Measurements from ENCODE around the gene ASB15.

DNA sequence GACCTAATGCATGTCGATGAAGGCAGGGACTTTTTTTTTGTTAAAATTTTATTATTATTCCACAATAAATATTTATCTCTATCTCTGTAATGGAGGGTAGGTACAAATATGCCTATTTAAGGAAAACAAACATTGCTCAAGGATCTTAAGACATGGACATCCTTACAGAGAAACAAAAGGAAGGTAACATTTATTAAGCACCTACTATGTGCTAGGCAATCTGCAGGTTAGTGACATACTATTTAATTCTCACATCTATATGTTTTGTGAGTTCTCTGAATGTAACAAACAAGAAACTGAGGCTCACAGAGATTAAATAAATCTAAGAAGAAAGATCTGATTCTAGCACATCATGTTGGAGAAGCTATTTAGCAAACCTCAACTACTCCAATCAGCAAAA is 86.1 kb downstream of the ASB15 start:
- TF ChIP-seq CEBPB (IDR thresholded peaks at IDR 0.05): no peak
- no peak for TF ChIP-seq ZBTB7A (IDR thresholded peaks at IDR 0.05; ENCODE audit: low read depth)
- no peak for TF ChIP-seq RAD21 (IDR thresholded peaks at IDR 0.05; ENCODE audit: low read depth)
- TF ChIP-seq, protein P1, sequence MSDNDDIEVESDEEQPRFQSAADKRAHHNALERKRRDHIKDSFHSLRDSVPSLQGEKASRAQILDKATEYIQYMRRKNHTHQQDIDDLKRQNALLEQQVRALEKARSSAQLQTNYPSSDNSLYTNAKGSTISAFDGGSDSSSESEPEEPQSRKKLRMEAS (IDR thresholded peaks at IDR 0.05): no peak
- TF ChIP-seq YY1 (IDR thresholded peaks at IDR 0.05; ENCODE audit: low read depth): no peak
- no peak for TF ChIP-seq FOXM1 (IDR thresholded peaks at IDR 0.05; ENCODE audit: borderline replicate concordance, low read depth)
- TF ChIP-seq CREB1 (IDR thresholded peaks at IDR 0.05; ENCODE audit: low read depth): no peak

Measured in Ishikawa (cell line).